ENCODE results near the gene UBA1.
"Not testable (repeated sequence)": the region's sequence is repeated elsewhere in the genome, so short reads cannot be mapped to it uniquely, and the experiment has no call there.

- TF ChIP-seq POLR2AphosphoS5 (IDR thresholded peaks at IDR 0.05); CTCF (IDR thresholded peaks at IDR 0.05 in 8 of 11, conservative IDR thresholded peaks at IDR 0.05 in 3 of 11): not testable (repeated sequence)
Measured at GRCh38 chrX:47257620-47258019, 64.0 kb downstream of the UBA1 start.

Data from spleen (tissue), 7 donors.